Measurements from ENCODE around the gene JMJD8. TPM values are rescaled to one million over a fixed set of nuclear protein-coding genes. Genes with fewer than 3 reads are reported as not detected.

Gene JMJD8
- total and polyA plus RNA-seq, 2 donors (not counting 1 experiment from before 2014, with no cell fraction given): 23.8 to 31.5 TPM

- H3K36me3 ChIP-seq (ENCODE audit: control insufficient read depth, insufficient read depth, low read length): no peaks in the 10 kb centered on the region
- no peaks in the 10 kb centered on the region for H3K4me1 ChIP-seq (ENCODE audit: control insufficient read depth, extremely low read depth, insufficient read depth, low read length)
- H3K27ac ChIP-seq (ENCODE audit: insufficient read depth, low read length): no peak overlapping the region
- no peak for TF ChIP-seq CTCF (conservative IDR thresholded peaks at IDR 0.05 in 1 of 2, IDR thresholded peaks at IDR 0.05 in 1 of 2; ENCODE audit: low read depth in 1 of 2, low read length in 2 of 2)
- TF ChIP-seq EZH2 (IDR thresholded peaks at IDR 0.05; ENCODE audit: low read length, missing control alignments): no peak
- no peaks in the 10 kb centered on the region for H3K79me2 ChIP-seq (ENCODE audit: control insufficient read depth, insufficient read depth, low read length)
- H2AFZ ChIP-seq (ENCODE audit: low read length): no peak overlapping the region
- H4K20me1 ChIP-seq (ENCODE audit: control insufficient read depth, extremely low read depth, insufficient read depth, low read length): no peaks in the 10 kb centered on the region
- no peaks in the 10 kb centered on the region for H3K9me3 ChIP-seq (ENCODE audit: control insufficient read depth, insufficient read depth, low read depth, low read length)
- H3K4me2 ChIP-seq (ENCODE audit: extremely low read depth, insufficient read depth, low read length): no peak overlapping the region
- no peak overlapping the region for H3K4me3 ChIP-seq (replicated peaks in 1 of 4; ENCODE audit: control extremely low read depth in 1 of 4, insufficient read depth in 1 of 4, low read depth in 3 of 4, low read length in 4 of 4)
- H3K27me3 ChIP-seq (ENCODE audit: control insufficient read depth, insufficient read depth, low read length): peaks cover 43% of the 10 kb centered on the region
- DNase-seq (ENCODE audit: low read depth in 2 of 2): no peak
- H3K9ac ChIP-seq (ENCODE audit: insufficient read depth, low read length): no peak overlapping the region
Measured at GRCh38 chr16:702341-702740, 18.2 kb upstream of the JMJD8 start.

GRCh38 chr16:700684-701584 is 16.8 kb upstream of the JMJD8 start:
- H3K27me3 ChIP-seq (ENCODE audit: control insufficient read depth, insufficient read depth, low read length): peaks cover 33% of the 10 kb centered on the region
- no peaks in the 10 kb centered on the region for H3K9me3 ChIP-seq (ENCODE audit: control insufficient read depth, insufficient read depth, low read depth, low read length)
- H3K4me3 ChIP-seq (replicated peaks in 1 of 4; ENCODE audit: control extremely low read depth in 1 of 4, insufficient read depth in 1 of 4, low read depth in 3 of 4, low read length in 4 of 4): no peak overlapping the region
- H3K9ac ChIP-seq (ENCODE audit: insufficient read depth, low read length): no peak overlapping the region
- no peak for DNase-seq (ENCODE audit: low read depth in 2 of 2)
- H2AFZ ChIP-seq (ENCODE audit: low read length): no peak overlapping the region
- H4K20me1 ChIP-seq (ENCODE audit: control insufficient read depth, extremely low read depth, insufficient read depth, low read length): no peaks in the 10 kb centered on the region
- no peak overlapping the region for H3K27ac ChIP-seq (ENCODE audit: insufficient read depth, low read length)
- TF ChIP-seq EZH2 (IDR thresholded peaks at IDR 0.05; ENCODE audit: low read length, missing control alignments) (peak; percentile 60), CTCF (conservative IDR thresholded peaks at IDR 0.05 in 1 of 2, IDR thresholded peaks at IDR 0.05 in 1 of 2; ENCODE audit: low read depth in 1 of 2, low read length in 2 of 2) (no peak)
- H3K79me2 ChIP-seq (ENCODE audit: control insufficient read depth, insufficient read depth, low read length): no peaks in the 10 kb centered on the region
- H3K4me2 ChIP-seq (ENCODE audit: extremely low read depth, insufficient read depth, low read length): no peak overlapping the region
- no peaks in the 10 kb centered on the region for H3K36me3 ChIP-seq (ENCODE audit: control insufficient read depth, insufficient read depth, low read length)
- no peaks in the 10 kb centered on the region for H3K4me1 ChIP-seq (ENCODE audit: control insufficient read depth, extremely low read depth, insufficient read depth, low read length)

DNA sequence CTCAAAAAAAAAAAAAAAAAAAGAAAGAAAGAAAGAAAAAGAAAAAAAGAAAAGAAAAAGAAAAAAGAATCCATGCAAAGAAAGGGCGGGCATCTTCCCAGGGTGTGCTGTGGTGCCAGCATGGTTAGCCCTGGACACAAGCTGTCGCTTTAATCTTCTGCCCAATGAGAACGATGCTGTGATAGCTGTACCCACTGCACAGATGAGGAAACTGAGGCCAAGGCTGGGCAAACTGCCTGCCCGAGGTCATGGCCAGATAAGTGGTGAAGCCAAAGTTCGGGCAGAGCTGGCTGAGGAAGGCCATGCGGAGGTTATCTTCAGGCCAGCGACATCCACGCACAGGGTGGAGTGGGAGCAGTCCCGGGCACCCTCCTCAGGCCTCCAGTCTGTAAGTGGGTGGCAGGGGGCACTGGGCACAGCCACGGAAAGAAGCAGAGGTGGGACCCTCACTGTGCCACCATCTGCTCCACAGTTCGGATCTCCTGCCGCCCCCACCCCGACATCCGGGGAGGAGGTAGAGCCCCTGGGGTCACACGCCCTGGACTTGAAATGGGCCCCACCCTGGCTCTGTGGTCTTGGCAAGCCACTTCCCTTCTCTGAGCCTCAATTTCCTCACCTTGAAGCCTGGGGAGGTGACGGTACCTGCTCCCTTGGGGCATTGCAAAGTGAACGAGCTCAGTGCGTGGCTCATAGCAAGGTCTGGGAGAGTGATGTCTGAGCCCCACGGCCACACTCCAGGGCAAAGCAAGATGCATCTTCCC is 15.0 kb upstream of the JMJD8 start:
- H3K9me3 ChIP-seq (ENCODE audit: control insufficient read depth, insufficient read depth, low read depth, low read length): no peaks in the 10 kb centered on the region
- no peak overlapping the region for H3K4me2 ChIP-seq (ENCODE audit: extremely low read depth, insufficient read depth, low read length)
- H4K20me1 ChIP-seq (ENCODE audit: control insufficient read depth, extremely low read depth, insufficient read depth, low read length): no peaks in the 10 kb centered on the region
- H3K79me2 ChIP-seq (ENCODE audit: control insufficient read depth, insufficient read depth, low read length): no peaks in the 10 kb centered on the region
- H3K4me3 ChIP-seq (replicated peaks in 1 of 4; ENCODE audit: control extremely low read depth in 1 of 4, insufficient read depth in 1 of 4, low read depth in 3 of 4, low read length in 4 of 4): no peak overlapping the region
- H3K9ac ChIP-seq (ENCODE audit: insufficient read depth, low read length): no peak overlapping the region
- H3K36me3 ChIP-seq (ENCODE audit: control insufficient read depth, insufficient read depth, low read length): no peaks in the 10 kb centered on the region
- H3K27ac ChIP-seq (ENCODE audit: insufficient read depth, low read length): no peak overlapping the region
- TF ChIP-seq CTCF (conservative IDR thresholded peaks at IDR 0.05 in 1 of 2, IDR thresholded peaks at IDR 0.05 in 1 of 2; ENCODE audit: low read depth in 1 of 2, low read length in 2 of 2) (no peak), EZH2 (IDR thresholded peaks at IDR 0.05; ENCODE audit: low read length, missing control alignments) (no peak)
- H3K4me1 ChIP-seq (ENCODE audit: control insufficient read depth, extremely low read depth, insufficient read depth, low read length): peaks cover 2% of the 10 kb centered on the region
- no peak overlapping the region for H2AFZ ChIP-seq (ENCODE audit: low read length)
- peaks cover 34% of the 10 kb centered on the region for H3K27me3 ChIP-seq (ENCODE audit: control insufficient read depth, insufficient read depth, low read length)
- DNase-seq (ENCODE audit: low read depth in 2 of 2): no peak
